OCI-LY7 (cell line): ENCODE results near the gene DGKD. TPM values are rescaled to one million over a fixed set of nuclear protein-coding genes. Genes with fewer than 3 reads are reported as not detected.

Experiments
- BruUV-seq: library from RNA; stranded (reverse); fragments of 400-500 nt; replicated peaks from 2 replicates; lab custom pipeline; 2021; lab: Mats Ljungman, UMichigan
- CTCF ChIA-PET: fragments of 300-600 bp; sonication (Branson Sonifier 250); formaldehyde crosslinking; loops from one replicate; lab custom pipeline; 2022; ENCODE audit warnings: antibody characterized with exemption; ENCODE audit not compliant: unreplicated experiment; lab: Charles Lee
- POLR2A ChIA-PET: fragments of 300-600 bp; sonication (Branson Sonifier 250); formaldehyde crosslinking; loops from one replicate; lab custom pipeline; 2022; ENCODE audit warnings: antibody characterized with exemption; lab: Charles Lee
- DNase-seq: peaks from one replicate; pipeline ENCODE4 v3.0.0-alpha.2; 2015; ENCODE audit warnings: low spot score
- H2AFZ ChIP-seq: fragments of 200-600 bp; sonication (generic), shearing (Covaris generic); 2 replicates; pipeline ENCODE4 v1.6.1; 2014; ENCODE audit warnings: mild to moderate bottlenecking, antibody characterized with exemption, low read length, moderate library complexity
- H3K27ac ChIP-seq: fragments of 200-600 bp; sonication (generic); 2 replicates; pipeline ENCODE4 v1.5.1; 2014; ENCODE audit warnings: mixed run types, low read depth, mild to moderate bottlenecking, moderate library complexity, low read length, inconsistent platforms; ENCODE audit not compliant: poor library complexity, severe bottlenecking
- H3K36me3 ChIP-seq: fragments of 200-600 bp; sonication (generic); 2 replicates; pipeline ENCODE4 v1.6.1; 2014; ENCODE audit warnings: mild to moderate bottlenecking, antibody characterized with exemption, low read length, moderate library complexity, mixed read lengths; ENCODE audit not compliant: insufficient read depth
- H3K4me1 ChIP-seq: fragments of 200-600 bp; sonication (generic); 2 replicates; pipeline ENCODE4 v1.5.1; 2014; ENCODE audit warnings: mild to moderate bottlenecking, low read length; ENCODE audit not compliant: insufficient read depth, poor library complexity, severe bottlenecking
- H3K4me2 ChIP-seq: fragments of 200-600 bp; sonication (generic); 2 replicates; pipeline ENCODE4 v1.6.1; 2014; ENCODE audit warnings: mild to moderate bottlenecking, low read length
- H3K4me3 ChIP-seq: fragments of 200-600 bp; sonication (generic); 2 replicates; pipeline ENCODE4 v1.5.1; 2014; ENCODE audit warnings: mild to moderate bottlenecking, low read depth, low read length; ENCODE audit not compliant: poor library complexity, severe bottlenecking
- H3K79me2 ChIP-seq: fragments of 200-600 bp; sonication (generic); 2 replicates; pipeline ENCODE4 v1.6.1; 2016; ENCODE audit warnings: low read depth, mild to moderate bottlenecking, low read length, moderate library complexity, mixed read lengths; ENCODE audit not compliant: insufficient read depth
- H3K9me2 ChIP-seq: fragments of 200-600 bp; sonication (generic); 2 replicates; pipeline ENCODE4 v1.6.1; 2016; ENCODE audit warnings: mild to moderate bottlenecking, low read length, mixed read lengths; ENCODE audit not compliant: insufficient read depth
- H3K9me3 ChIP-seq: fragments of 200-600 bp; sonication (generic); 2 replicates; pipeline ENCODE4 v1.6.1; 2014; ENCODE audit warnings: mild to moderate bottlenecking, mixed run types, low read length, mixed read lengths
- H4K20me1 ChIP-seq: fragments of 200-600 bp; sonication (generic); 2 replicates; pipeline ENCODE4 v1.6.1; 2014; ENCODE audit warnings: mild to moderate bottlenecking, antibody characterized with exemption, low read length, moderate library complexity, mixed read lengths; ENCODE audit not compliant: insufficient read depth
- EZH2phosphoT487 ChIP-seq: fragments of 200-600 bp; sonication (generic); IDR thresholded peaks from 2 replicates; pipeline ENCODE4 v1.6.1; 2018; ENCODE audit warnings: low read depth, borderline replicate concordance, mild to moderate bottlenecking, mixed run types, antibody characterized with exemption, low read length, moderate library complexity, mixed read lengths
- intact Hi-C: fragments of 100-400 bp; cut with micrococcal nuclease; formaldehyde crosslinking; loops from one replicate; pipeline ENCODE4 v1.10.0; 2022; ENCODE audit not compliant: unreplicated experiment
- total RNA-seq, 2 experiments: library from RNA; depleted of rRNA in 1 of 2; stranded (reverse); fragments of >200 nt in 1 of 2; shearing (Covaris generic) in 1 of 2; gene quantifications; 2 replicates each; pipeline ENCODE4 v1.2.3, GENCODE V29; 2014 to 2022
- TF ChIP-seq, protein P1 (sequence below): fragments of 200-600 bp; sonication (generic); conservative IDR thresholded peaks from 2 replicates; pipeline ENCODE4 v1.5.1; 2014; ENCODE audit warnings: mild to moderate bottlenecking, antibody characterized with exemption, low read length, moderate library complexity, mixed read lengths

DGKD gene
- total RNA-seq, 2 experiments from 2014 or later = 62.9 to 271 TPM

DNA sequence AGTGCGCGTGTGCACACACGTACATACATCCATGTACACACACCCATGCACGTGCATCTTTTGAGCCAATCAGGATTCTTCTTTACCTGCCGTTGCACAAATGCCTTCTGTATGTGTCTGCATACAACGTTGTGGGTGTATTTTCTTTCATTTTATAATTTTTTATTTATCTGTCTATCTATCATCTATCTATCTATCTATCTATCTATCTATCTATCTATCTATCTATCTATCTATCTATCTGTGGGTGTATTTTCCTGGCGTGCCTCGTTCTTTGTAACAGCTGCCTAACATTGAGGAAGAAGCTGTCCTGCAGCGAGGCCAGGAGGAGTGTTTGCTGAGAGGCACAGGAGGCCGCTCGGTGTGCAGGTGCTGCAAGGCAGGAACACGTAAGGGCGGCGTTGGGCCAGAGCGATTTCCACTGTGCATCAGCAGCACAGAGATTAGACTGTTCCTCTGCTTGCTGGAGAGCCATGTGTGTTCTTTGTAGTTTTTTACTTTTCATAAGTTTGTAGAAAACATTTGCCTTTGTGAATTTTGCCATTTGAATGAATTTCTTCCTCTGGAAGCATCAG is 84.4 kb downstream of the DGKD start:
- BruUV-seq = no TSS peak
- Histone ChIP-seq H2AFZ (no peak overlapping the region), H3K4me3 (no peak overlapping the region), H3K4me1 (no peaks in the 10 kb centered on the region), H3K4me2 (no peak overlapping the region), H3K27ac (no peak overlapping the region), H3K9me2 (no peaks in the 10 kb centered on the region), H3K9me3 (no peaks in the 10 kb centered on the region), H3K36me3 (peaks cover 72% of the 10 kb centered on the region), H4K20me1 (no peaks in the 10 kb centered on the region), H3K79me2 (no peaks in the 10 kb centered on the region)
- ChIA-PET CTCF (no interaction called here), POLR2A (interaction anchor here (0.6 to 1.6 kb wide), 5 partner anchors 16 to 195 kb away, joined by 3 to 5 read pairs (median 3); no protein-coding TSS in a partner anchor)
- no peak for TF ChIP-seq EZH2phosphoT487
- TF ChIP-seq, protein P1, sequence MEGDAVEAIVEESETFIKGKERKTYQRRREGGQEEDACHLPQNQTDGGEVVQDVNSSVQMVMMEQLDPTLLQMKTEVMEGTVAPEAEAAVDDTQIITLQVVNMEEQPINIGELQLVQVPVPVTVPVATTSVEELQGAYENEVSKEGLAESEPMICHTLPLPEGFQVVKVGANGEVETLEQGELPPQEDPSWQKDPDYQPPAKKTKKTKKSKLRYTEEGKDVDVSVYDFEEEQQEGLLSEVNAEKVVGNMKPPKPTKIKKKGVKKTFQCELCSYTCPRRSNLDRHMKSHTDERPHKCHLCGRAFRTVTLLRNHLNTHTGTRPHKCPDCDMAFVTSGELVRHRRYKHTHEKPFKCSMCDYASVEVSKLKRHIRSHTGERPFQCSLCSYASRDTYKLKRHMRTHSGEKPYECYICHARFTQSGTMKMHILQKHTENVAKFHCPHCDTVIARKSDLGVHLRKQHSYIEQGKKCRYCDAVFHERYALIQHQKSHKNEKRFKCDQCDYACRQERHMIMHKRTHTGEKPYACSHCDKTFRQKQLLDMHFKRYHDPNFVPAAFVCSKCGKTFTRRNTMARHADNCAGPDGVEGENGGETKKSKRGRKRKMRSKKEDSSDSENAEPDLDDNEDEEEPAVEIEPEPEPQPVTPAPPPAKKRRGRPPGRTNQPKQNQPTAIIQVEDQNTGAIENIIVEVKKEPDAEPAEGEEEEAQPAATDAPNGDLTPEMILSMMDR = no peak
- intact Hi-C loops = no loop called here
- DNase-seq = no peak

DNA sequence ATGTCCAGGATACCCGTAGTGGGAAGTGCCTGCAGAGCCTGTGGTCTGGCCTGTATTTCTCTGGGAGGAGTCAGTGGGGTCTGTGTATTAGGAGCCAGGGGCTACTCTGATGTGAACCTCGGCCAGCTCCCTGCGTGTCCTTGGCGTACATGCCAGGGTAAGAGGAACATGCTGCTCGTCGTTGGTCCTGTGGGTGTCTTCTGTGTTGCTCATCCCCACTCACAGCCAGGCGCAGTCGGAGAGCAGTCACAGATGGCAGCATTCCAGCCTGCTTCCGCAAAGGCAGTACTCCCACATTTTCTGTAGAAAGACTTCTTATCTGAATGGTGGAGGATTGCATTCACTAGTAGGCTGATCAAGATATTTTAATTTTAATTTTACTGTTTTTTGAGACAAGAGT is 84.9 kb downstream of the DGKD start:
- Histone ChIP-seq H3K9me3 (no peaks in the 10 kb centered on the region), H2AFZ (no peak overlapping the region), H3K4me2 (no peak overlapping the region), H3K4me3 (no peak overlapping the region), H3K79me2 (no peaks in the 10 kb centered on the region), H3K4me1 (no peaks in the 10 kb centered on the region), H4K20me1 (no peaks in the 10 kb centered on the region), H3K27ac (no peak overlapping the region), H3K9me2 (no peaks in the 10 kb centered on the region), H3K36me3 (peaks cover 73% of the 10 kb centered on the region)
- no peak for TF ChIP-seq EZH2phosphoT487
- TF ChIP-seq, protein P1 = no peak
- DNase-seq = no peak
- POLR2A ChIA-PET = interaction anchor here (1.6 kb wide), 1 partner anchor 17 kb away, joined by 5 read pairs; no protein-coding TSS in a partner anchor
- intact Hi-C loops = no loop called here
- BruUV-seq = no TSS peak
- CTCF ChIA-PET = no interaction called here

DNA sequence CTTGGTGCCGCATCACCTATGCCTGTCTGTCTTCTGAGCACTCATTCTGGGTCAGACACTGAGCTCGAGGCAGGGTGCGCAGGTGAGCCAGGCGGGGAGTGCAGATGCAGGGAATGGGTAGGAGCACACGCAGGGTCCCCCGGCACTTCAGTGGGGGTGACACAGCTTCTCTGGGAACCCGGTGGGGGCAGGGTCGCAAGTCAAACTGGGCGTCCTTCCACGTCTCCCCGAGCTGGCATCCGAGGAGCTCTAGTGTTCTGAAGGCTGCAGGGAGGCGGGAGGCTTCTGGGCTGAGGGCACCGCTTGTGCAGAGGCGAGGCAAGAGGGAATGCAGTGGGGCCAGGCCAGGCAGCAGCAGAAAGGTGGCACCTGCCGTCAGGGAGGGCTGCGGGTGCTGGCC is 86.0 kb downstream of the DGKD start:
- DNase-seq = no peak
- no peaks in the 10 kb centered on the region for H3K9me2 ChIP-seq
- peaks cover 71% of the 10 kb centered on the region for H3K36me3 ChIP-seq
- intact Hi-C loops = loop anchor here (5.0 kb wide), 1 partner anchor 183 kb away; no protein-coding TSS in a partner anchor
- POLR2A ChIA-PET = interaction anchor here (0.5 to 1.3 kb wide), 2 partner anchors 10 to 102 kb away, joined by 3 to 4 read pairs; no protein-coding TSS in a partner anchor
- no peak overlapping the region for H3K4me2 ChIP-seq
- no peaks in the 10 kb centered on the region for H3K79me2 ChIP-seq
- BruUV-seq = no TSS peak
- TF ChIP-seq EZH2phosphoT487 = no peak
- TF ChIP-seq, protein P1 = no peak
- no peaks in the 10 kb centered on the region for H4K20me1 ChIP-seq
- H3K4me3 ChIP-seq = no peak overlapping the region
- H3K27ac ChIP-seq = no peak overlapping the region
- no peak overlapping the region for H2AFZ ChIP-seq
- CTCF ChIA-PET = no interaction called here
- no peaks in the 10 kb centered on the region for H3K4me1 ChIP-seq
- H3K9me3 ChIP-seq = no peaks in the 10 kb centered on the region
